GM12878 (cell line): ENCODE measurements around the gene MRPL18. TPM values are rescaled to one million over a fixed set of nuclear protein-coding genes. Genes with fewer than 3 reads are reported as not detected.

Experiments used
- ATAC-seq: fragments of 200-7000 bp; cut with Tn5 transposase; 3 replicates; pipeline ENCODE4 v1.9.1; 2020; ENCODE audit warnings: mild to moderate bottlenecking, moderate library complexity
- BruUV-seq: library from RNA; stranded (reverse); fragments of 400-500 nt; replicated peaks from 2 replicates; lab custom pipeline; 2021; lab: Mats Ljungman, UMichigan
- CTCF ChIA-PET: fragments of 300-600 bp; sonication (Branson Sonifier 250); formaldehyde crosslinking; extraction: SDS; loops from one replicate; lab custom pipeline; 2021; ENCODE audit warnings: inconsistent platforms; lab: Yijun Ruan, JAX
- POLR2A ChIA-PET: fragments of 350-600 bp; formaldehyde crosslinking; extraction: SDS; loops from one replicate; lab custom pipeline; 2021; ENCODE audit warnings: inconsistent platforms; lab: Charles Lee
- RAD21 ChIA-PET: fragments of 300-600 bp; sonication (Branson Sonifier 250); formaldehyde crosslinking; loops from one replicate; lab custom pipeline; 2023; ENCODE audit warnings: antibody characterized with exemption; ENCODE audit not compliant: unreplicated experiment; lab: Charles Lee
- SMC1A ChIA-PET: fragments of 300-600 bp; sonication (Branson Sonifier 250); formaldehyde crosslinking; loops from one replicate; lab custom pipeline; 2023; ENCODE audit not compliant: unreplicated experiment, uncharacterized antibody; lab: Charles Lee
- DNase-seq: peaks from one replicate; pipeline ENCODE4 v3.0.0-alpha.2; 2011; ENCODE audit warnings: low read depth, low spot score
- FAIRE-seq: peaks from 3 replicates; lab custom pipeline; 2011; peaks lifted over from hg19 to GRCh38; lab: Jason Lieb, UNC
- H2AFZ ChIP-seq: 2 replicates; pipeline ENCODE4 v1.6.0; 2011; ENCODE audit warnings: low read depth, low read length, control low read depth; ENCODE audit not compliant: control insufficient read depth
- H3K27ac ChIP-seq: 2 replicates; pipeline ENCODE4 v1.5.1; 2011; ENCODE audit warnings: control low read depth; ENCODE audit not compliant: control insufficient read depth, insufficient read depth
- H3K27me3 ChIP-seq, 2 experiments: replicated peaks in 1 of 2; 2 replicates each; pipeline versions ENCODE4 v1.6.0 to v1.6.1; 2011; ENCODE audit warnings: low read length in 1 of 2; ENCODE audit not compliant: control insufficient read depth in 2 of 2, insufficient read depth in 2 of 2
- H3K36me3 ChIP-seq, 2 experiments: 2 replicates each; pipeline ENCODE4 v1.5.1; 2011; ENCODE audit warnings: low read length in 1 of 2; ENCODE audit not compliant: control insufficient read depth in 2 of 2, insufficient read depth in 2 of 2
- H3K4me1 ChIP-seq: 2 replicates; pipeline ENCODE4 v1.6.1; 2011; ENCODE audit warnings: mild to moderate bottlenecking, low read length, moderate library complexity, mixed read lengths; ENCODE audit not compliant: control insufficient read depth, insufficient read depth
- H3K4me2 ChIP-seq: 2 replicates; pipeline ENCODE4 v1.6.0; 2011; ENCODE audit warnings: control low read depth; ENCODE audit not compliant: control insufficient read depth, insufficient read depth
- H3K4me3 ChIP-seq: fragments of 200-600 bp; sonication (generic); 2 replicates; pipeline ENCODE4 v1.5.1; 2016
- H3K79me2 ChIP-seq: 2 replicates; pipeline ENCODE4 v1.6.0; 2011; ENCODE audit warnings: low read length; ENCODE audit not compliant: control insufficient read depth, insufficient read depth
- H3K9ac ChIP-seq: 2 replicates; pipeline ENCODE4 v1.8.0; 2011; ENCODE audit warnings: low read length, control low read depth, mixed read lengths; ENCODE audit not compliant: control insufficient read depth, insufficient read depth
- H3K9me3 ChIP-seq: replicated peaks from 3 replicates; pipeline ENCODE4 v1.5.1; 2011; ENCODE audit warnings: mild to moderate bottlenecking, low read length; ENCODE audit not compliant: control insufficient read depth, insufficient read depth
- H4K20me1 ChIP-seq: 2 replicates; pipeline ENCODE4 v1.6.0; 2011; ENCODE audit not compliant: control insufficient read depth, insufficient read depth
- CBFB ChIP-seq: IDR thresholded peaks from 2 replicates; pipeline ENCODE4 v1.6.1; 2016; ENCODE audit warnings: antibody characterized with exemption, low read depth
- CBX3 ChIP-seq: fragments of 200-600 bp; sonication (generic); IDR thresholded peaks from 2 replicates; pipeline ENCODE4 v1.6.1; 2016; ENCODE audit warnings: low read depth, borderline replicate concordance
- CEBPB ChIP-seq, 2 experiments: fragments of 150-350 bp in 1 of 2; IDR thresholded peaks; 2 replicates each; pipeline ENCODE4 v1.6.1; 2012 to 2014; ENCODE audit warnings: low read depth in 2 of 2, low read length in 2 of 2, borderline replicate concordance in 1 of 2, inconsistent platforms in 1 of 2
- JUNB ChIP-seq: IDR thresholded peaks from 2 replicates; pipeline ENCODE4 v1.6.1; 2016; ENCODE audit warnings: antibody characterized with exemption, mild to moderate bottlenecking
- KAT2A ChIP-seq: conservative IDR thresholded peaks from 2 replicates; pipeline ENCODE4 v1.6.1; 2011; ENCODE audit warnings: low read depth, low read length; ENCODE audit not compliant: control insufficient read depth
- NR2C2 ChIP-seq: IDR thresholded peaks from 2 replicates; pipeline ENCODE4 v1.6.1; 2011; ENCODE audit warnings: borderline replicate concordance, low read depth; ENCODE audit not compliant: control insufficient read depth, insufficient read length
- RB1 ChIP-seq: fragments of 450-650 bp; formaldehyde crosslinking; IDR thresholded peaks from 2 replicates; pipeline ENCODE4 v1.6.1; 2017; ENCODE audit warnings: mild to moderate bottlenecking, borderline replicate concordance
- SRF ChIP-seq, 2 experiments: IDR thresholded peaks; 2 replicates each; pipeline ENCODE4 v1.6.1; 2011; ENCODE audit warnings: low read depth in 2 of 2, low read length in 2 of 2, mild to moderate bottlenecking in 1 of 2, moderate library complexity in 1 of 2
- TARDBP ChIP-seq: IDR thresholded peaks from 2 replicates; pipeline ENCODE4 v1.6.1; 2016; ENCODE audit warnings: borderline replicate concordance
- TCF7 ChIP-seq: IDR thresholded peaks from 2 replicates; pipeline ENCODE4 v1.6.1; 2014; ENCODE audit warnings: antibody characterized with exemption, borderline replicate concordance
- ZNF24 ChIP-seq: fragments of 450-650 bp; IDR thresholded peaks from 2 replicates; pipeline ENCODE4 v1.6.1; 2017; ENCODE audit warnings: antibody characterized with exemption, mild to moderate bottlenecking
- ZNF274 ChIP-seq: IDR thresholded peaks from one replicate; pipeline ENCODE4 v1.8.0; 2011; ENCODE audit not compliant: insufficient read length, insufficient read depth
- WGBS: methylation state at CpG from one replicate; pipeline ENCODE4 v1.1.6; 2016; ENCODE audit warnings: low lambda C conversion rate; ENCODE audit not compliant: insufficient replicate concordance, insufficient coverage; ENCODE audit errors: missing lambda C conversion rate; 5-methylcytosine and 5-hydroxymethylcytosine counted together
- in situ Hi-C: fragments of 300-500 bp; cut with MboI; formaldehyde crosslinking; loops from 9 replicates; pipeline ENCODE4 v1.14.3; 2018; ENCODE audit warnings: mixed read lengths
- intact Hi-C: fragments of 100-400 bp; cut with micrococcal nuclease; formaldehyde crosslinking; loops from one replicate; pipeline ENCODE4 v1.14.2; 2022; ENCODE audit not compliant: unreplicated experiment
- polyA plus RNA-seq, 11 experiments: library from polyadenylated mRNA; depleted of rRNA in 4 of 11; unstranded in 6 of 11; stranded (reverse) in 5 of 11; fragments of >200 nt; fragmentation: Nextera tagmentation in 4 of 11; fragmentation: Illumina TruSeq in 1 of 11; extraction: Ambion mirVana in 4 of 11; extraction: Trizol in 1 of 11; gene quantifications; 1 replicate in 1 of 11; 2 replicates in 10 of 11; pipeline versions ENCODE4 v1.2.1 to v1.2.3, GENCODE V29; 2011 to 2016; ENCODE audit warnings: inconsistent platforms in 2 of 11, missing spikeins in 2 of 11, low read depth in 1 of 11
- total RNA-seq, 4 experiments: library from RNA; depleted of rRNA in 3 of 4; stranded (reverse); fragments of >200 nt in 3 of 4; fragmentation: Illumina TruSeq in 1 of 4; extraction: Trizol in 1 of 4; gene quantifications; 2 replicates each; pipeline versions ENCODE4 v1.2.1 to v1.2.3, GENCODE V29; 2013 to 2021
- TF ChIP-seq, protein P1 (sequence below): fragments of 450-650 bp; IDR thresholded peaks from 2 replicates; pipeline ENCODE4 v1.6.1; 2016; ENCODE audit warnings: mild to moderate bottlenecking
- TF ChIP-seq, protein P2 (sequence below): fragments of 450-650 bp; IDR thresholded peaks from 2 replicates; pipeline ENCODE4 v1.6.1; 2017; ENCODE audit warnings: mild to moderate bottlenecking
- TF ChIP-seq, protein P3 (sequence below): fragments of 450-650 bp; IDR thresholded peaks from 2 replicates; pipeline ENCODE4 v1.6.1; 2014; ENCODE audit warnings: mild to moderate bottlenecking
- TF ChIP-seq, protein P4 (sequence below): fragments of 450-650 bp; formaldehyde crosslinking; IDR thresholded peaks from 2 replicates; pipeline ENCODE4 v1.5.0; 2022; ENCODE audit warnings: mild to moderate bottlenecking, missing genetic modification characterization

Gene MRPL18
- total and polyA plus RNA-seq, 10 of the 15 experiments (the other 5 are each of a cell fraction or from before 2014, with no cell fraction given) = 68.5 to 203 (median 116) TPM

DNA sequence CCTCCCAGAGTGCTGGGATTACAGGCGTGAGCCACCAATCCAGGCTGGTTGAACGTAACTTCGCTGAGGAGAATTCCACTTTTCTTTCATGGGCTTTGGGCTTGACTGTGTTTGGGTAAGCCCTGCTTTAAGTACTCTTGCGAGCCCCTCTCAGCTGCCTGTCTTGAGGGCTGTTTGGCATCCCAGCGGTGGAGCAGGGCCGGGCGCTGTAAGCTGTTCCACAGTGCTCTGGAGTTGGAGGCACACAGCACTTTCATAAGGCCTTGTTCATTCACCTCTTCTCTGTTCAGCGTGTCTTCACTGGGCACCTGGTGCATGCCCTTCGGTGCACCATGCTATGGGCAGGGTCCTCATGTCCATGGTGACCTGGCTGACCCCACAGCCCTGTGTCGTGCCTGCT, 31.5 kb downstream of the MRPL18 start (continued):
- TF ChIP-seq ZNF24 = no peak

DNA sequence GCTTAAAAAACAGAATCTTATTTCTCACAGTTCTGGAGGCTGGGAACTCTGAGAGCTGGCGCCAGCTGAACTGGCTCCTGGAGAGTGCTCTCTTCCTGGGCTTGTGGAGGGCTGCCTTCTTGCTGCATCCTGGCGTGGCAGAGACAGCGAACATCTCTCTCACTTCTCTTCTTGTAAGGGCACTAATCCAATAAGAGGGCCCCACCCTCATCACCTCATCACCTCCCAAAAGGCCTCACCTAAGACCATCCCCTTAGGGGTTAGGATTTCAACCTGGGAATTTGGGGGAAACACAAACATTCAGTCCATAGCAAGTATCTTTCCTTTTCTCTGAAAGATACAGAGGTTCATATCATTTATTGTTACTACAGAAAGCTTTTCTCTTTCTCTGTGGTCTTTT, 33.7 kb downstream of the MRPL18 start:
- intact Hi-C loops = no loop called here
- TF ChIP-seq TCF7 (no peak), NR2C2 (no peak), CBX3 (no peak), JUNB (no peak), CBFB (no peak), RB1 (no peak), TARDBP (no peak), SRF (IDR thresholded peaks at IDR 0.05; ENCODE audit: low read depth in 2 of 2, low read length in 2 of 2) (no peak), ZNF274 (no peak), CEBPB (IDR thresholded peaks at IDR 0.05; ENCODE audit: borderline replicate concordance in 1 of 2, low read depth in 2 of 2, low read length in 2 of 2) (no peak), KAT2A (no peak)
- TF ChIP-seq, protein P1, sequence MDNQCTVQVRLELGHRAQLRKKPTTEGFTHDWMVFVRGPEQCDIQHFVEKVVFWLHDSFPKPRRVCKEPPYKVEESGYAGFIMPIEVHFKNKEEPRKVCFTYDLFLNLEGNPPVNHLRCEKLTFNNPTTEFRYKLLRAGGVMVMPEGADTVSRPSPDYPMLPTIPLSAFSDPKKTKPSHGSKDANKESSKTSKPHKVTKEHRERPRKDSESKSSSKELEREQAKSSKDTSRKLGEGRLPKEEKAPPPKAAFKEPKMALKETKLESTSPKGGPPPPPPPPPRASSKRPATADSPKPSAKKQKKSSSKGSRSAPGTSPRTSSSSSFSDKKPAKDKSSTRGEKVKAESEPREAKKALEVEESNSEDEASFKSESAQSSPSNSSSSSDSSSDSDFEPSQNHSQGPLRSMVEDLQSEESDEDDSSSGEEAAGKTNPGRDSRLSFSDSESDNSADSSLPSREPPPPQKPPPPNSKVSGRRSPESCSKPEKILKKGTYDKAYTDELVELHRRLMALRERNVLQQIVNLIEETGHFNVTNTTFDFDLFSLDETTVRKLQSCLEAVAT = no peak
- TF ChIP-seq, protein P2, sequence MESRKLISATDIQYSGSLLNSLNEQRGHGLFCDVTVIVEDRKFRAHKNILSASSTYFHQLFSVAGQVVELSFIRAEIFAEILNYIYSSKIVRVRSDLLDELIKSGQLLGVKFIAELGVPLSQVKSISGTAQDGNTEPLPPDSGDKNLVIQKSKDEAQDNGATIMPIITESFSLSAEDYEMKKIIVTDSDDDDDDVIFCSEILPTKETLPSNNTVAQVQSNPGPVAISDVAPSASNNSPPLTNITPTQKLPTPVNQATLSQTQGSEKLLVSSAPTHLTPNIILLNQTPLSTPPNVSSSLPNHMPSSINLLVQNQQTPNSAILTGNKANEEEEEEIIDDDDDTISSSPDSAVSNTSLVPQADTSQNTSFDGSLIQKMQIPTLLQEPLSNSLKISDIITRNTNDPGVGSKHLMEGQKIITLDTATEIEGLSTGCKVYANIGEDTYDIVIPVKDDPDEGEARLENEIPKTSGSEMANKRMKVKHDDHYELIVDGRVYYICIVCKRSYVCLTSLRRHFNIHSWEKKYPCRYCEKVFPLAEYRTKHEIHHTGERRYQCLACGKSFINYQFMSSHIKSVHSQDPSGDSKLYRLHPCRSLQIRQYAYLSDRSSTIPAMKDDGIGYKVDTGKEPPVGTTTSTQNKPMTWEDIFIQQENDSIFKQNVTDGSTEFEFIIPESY = no peak
- TF ChIP-seq, protein P3, sequence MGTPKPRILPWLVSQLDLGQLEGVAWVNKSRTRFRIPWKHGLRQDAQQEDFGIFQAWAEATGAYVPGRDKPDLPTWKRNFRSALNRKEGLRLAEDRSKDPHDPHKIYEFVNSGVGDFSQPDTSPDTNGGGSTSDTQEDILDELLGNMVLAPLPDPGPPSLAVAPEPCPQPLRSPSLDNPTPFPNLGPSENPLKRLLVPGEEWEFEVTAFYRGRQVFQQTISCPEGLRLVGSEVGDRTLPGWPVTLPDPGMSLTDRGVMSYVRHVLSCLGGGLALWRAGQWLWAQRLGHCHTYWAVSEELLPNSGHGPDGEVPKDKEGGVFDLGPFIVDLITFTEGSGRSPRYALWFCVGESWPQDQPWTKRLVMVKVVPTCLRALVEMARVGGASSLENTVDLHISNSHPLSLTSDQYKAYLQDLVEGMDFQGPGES = no peak
- TF ChIP-seq, protein P4, sequence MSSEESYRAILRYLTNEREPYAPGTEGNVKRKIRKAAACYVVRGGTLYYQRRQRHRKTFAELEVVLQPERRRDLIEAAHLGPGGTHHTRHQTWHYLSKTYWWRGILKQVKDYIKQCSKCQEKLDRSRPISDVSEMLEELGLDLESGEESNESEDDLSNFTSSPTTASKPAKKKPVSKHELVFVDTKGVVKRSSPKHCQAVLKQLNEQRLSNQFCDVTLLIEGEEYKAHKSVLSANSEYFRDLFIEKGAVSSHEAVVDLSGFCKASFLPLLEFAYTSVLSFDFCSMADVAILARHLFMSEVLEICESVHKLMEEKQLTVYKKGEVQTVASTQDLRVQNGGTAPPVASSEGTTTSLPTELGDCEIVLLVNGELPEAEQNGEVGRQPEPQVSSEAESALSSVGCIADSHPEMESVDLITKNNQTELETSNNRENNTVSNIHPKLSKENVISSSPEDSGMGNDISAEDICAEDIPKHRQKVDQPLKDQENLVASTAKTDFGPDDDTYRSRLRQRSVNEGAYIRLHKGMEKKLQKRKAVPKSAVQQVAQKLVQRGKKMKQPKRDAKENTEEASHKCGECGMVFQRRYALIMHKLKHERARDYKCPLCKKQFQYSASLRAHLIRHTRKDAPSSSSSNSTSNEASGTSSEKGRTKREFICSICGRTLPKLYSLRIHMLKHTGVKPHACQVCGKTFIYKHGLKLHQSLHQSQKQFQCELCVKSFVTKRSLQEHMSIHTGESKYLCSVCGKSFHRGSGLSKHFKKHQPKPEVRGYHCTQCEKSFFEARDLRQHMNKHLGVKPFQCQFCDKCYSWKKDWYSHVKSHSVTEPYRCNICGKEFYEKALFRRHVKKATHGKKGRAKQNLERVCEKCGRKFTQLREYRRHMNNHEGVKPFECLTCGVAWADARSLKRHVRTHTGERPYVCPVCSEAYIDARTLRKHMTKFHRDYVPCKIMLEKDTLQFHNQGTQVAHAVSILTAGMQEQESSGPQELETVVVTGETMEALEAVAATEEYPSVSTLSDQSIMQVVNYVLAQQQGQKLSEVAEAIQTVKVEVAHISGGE = no peak

More for the DNA sequence above, 33.7 kb downstream of the MRPL18 start:
- Histone ChIP-seq H3K4me1 (no peaks in the 10 kb centered on the region), H3K4me3 (no peak overlapping the region), H3K36me3 (no peaks in the 10 kb centered on the region), H2AFZ (no peak overlapping the region), H4K20me1 (no peaks in the 10 kb centered on the region), H3K27me3 (no peaks in the 10 kb centered on the region; a peak in 1 of 4 replicates), H3K4me2 (no peak overlapping the region), H3K79me2 (no peaks in the 10 kb centered on the region), H3K9me3 (no peaks in the 10 kb centered on the region), H3K27ac (no peak overlapping the region), H3K9ac (no peak overlapping the region)
- FAIRE-seq (no peak), DNase-seq (no peak), ATAC-seq (no peak)
- ChIA-PET RAD21 (no interaction called here), CTCF (no interaction called here), POLR2A (no interaction called here), SMC1A (interaction anchor here (1.1 to 1.5 kb wide), 2 partner anchors 13 kb away, joined by 3 to 5 read pairs; no protein-coding TSS in a partner anchor)
- WGBS = 87% methylated on average over 3 of the region's 3 CpGs
- BruUV-seq = no TSS peak
- in situ Hi-C loops = no loop called here
